Panc1 (cell line): Measurements from ENCODE around the gene PROCR.
A peak's percentile ranks its signal among the peaks of the same experiment; 100 is the strongest.

Experiments
- CTCF ChIP-seq: fragments of 450-650 bp; IDR thresholded peaks from 2 replicates; pipeline ENCODE4 v1.5.1; 2017; ENCODE audit warnings: mild to moderate bottlenecking
- POLR2AphosphoS5 ChIP-seq: IDR thresholded peaks from 2 replicates; pipeline ENCODE4 v1.6.1; 2012; ENCODE audit warnings: mild to moderate bottlenecking, low read depth, low read length, moderate library complexity

GRCh38 chr20:35146920-35147574, 24.8 kb upstream of the PROCR start, which contains the start of gene EDEM2:
- TF ChIP-seq CTCF (no peak), POLR2AphosphoS5 (peak; percentile 79)
